NCI-H82 (cell line): ENCODE results near the gene EZH1.
A peak's percentile ranks its signal among the peaks of the same experiment; 100 is the strongest.

ENCODE experiments used
- DNase-seq: peaks from one replicate; lab custom pipeline; 2025; lab: John Stamatoyannopoulos, UW

EZH1 gene

DNA sequence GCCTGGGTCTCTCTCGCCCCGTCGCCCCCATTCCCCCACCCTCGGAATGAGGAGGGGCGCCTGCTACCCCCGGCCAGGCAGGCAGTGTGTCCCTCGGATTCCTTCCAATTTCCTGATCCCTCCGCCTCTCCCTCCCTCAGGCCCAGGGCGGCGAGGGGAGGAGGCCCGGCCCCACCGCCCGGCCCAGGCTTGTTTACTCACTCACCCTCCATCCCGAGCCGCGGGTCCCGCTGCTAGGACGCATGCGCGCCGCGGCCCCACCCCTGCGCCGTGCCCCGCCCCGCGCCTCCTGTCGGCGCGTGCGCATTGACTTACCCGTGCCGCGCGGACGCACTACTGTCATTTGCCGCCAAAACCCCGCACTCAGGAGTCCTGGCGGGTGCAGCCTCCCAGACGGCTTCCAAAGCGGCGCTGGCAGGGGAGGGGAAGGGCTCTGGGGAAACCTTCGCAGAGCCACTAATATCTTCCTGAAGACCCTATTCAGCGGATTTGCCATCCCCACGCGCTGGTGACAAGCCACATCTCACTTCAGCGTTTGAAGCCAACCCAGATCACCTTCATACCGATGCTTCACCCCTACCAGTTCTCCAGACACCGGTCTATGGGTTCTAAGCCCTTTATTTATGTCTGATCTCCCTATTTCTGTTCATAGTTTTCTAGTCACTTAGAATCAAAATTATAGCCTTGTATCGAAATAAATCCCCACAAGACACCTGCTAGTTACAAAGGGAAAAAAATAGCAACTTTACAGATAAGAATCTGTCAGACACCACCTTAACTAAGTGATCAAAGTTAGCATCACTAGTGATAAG, at the start of gene EZH1:
TSS of gene EZH1 (minus strand) at position 235 of the 812 bp plus-strand sequence. CDS start 16,099 bp downstream, outside the sequence.
- DNase-seq: peak; percentile 98

DNA sequence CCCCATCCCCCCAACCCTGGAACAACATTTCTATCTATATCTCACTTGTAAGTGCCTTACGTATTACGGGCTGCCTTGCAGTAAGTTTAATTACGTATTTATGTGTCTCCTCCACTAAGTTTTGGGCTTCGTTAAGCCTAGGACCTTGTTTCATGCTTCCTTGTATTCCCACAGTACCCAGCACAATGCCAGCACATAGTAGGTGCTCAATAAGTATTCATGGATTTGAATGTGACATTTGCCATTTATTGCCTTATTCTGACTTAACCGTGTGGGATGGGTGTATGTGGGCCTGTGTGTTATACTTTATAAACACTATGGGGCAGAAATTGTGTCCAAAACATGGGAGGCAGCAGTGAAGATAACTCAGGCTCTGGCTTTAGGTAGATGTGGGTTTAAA, 47.7 kb upstream of the EZH1 start:
- no peak for DNase-seq

DNA sequence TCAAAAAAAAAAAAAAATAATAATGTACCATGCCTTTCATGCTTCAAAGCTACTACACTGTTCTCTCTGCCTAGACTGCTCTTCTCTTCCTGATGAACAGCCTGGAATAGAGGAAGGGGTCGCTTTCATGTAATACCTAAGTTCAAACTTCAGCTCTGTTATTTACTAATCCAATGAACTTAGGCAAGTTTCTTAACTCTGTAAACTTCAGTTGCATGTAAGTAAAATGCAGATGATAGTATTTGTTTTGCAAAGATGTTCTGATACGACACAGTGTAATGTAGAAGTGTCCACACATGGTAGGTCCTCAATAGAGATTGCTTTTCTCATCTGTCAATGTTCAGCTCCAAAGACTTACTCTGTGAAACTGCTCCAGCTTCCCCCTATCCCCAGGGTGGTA, 47.1 kb upstream of the EZH1 start:
- no peak for DNase-seq

DNA sequence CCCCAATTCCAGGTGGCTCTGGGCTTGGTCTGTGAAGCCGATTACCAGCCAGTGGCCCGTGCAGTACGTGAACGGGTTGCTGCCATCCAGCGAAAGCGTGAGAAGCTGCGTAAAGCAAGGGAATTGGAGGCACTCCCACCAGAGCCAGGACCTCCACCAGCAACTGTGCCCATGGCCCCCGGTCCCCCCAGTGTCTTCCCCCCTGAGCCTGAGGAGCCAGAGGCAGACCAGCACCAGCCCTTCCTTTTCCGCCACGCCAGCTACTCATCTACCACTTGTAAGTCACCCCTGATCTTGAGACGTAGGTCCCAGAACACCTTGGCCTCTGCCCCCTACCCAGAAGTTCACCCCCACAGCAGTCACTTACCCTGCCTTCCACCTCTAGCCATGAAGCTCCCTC, 42.4 kb upstream of the EZH1 start:
- DNase-seq: no peak

DNA sequence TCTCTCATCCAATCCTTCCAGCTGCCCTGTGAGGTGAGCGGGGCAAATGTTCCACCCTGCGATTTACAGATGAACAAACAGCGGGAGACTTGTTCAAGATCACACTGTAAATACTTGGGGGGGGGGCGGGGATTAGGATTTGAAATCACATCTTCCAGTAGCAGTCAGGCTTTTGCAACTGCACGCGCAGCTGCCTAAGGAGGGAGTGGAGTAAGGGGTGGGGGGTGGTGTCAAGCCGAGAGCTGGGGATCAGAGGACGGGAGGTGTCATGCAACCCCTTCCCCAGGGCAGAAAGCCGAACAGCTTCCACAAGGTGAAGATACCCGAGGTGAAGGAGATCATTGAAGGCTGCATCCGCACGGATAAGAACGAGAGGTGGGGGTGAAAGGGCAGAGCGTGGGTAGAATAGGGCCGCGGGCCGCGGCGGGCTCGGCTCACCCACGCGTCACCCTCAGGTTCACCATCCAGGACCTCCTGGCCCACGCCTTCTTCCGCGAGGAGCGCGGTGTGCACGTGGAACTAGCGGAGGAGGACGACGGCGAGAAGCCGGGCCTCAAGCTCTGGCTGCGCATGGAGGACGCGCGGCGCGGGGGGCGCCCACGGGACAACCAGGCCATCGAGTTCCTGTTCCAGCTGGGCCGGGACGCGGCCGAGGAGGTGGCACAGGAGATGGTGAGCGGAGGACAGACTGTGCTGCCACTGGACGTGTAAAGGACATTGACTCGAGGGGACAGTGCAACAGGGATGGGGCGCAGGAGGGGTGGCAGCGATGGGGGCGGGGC, 40.2 kb upstream of the EZH1 start:
- peak; percentile 64 for DNase-seq

DNA sequence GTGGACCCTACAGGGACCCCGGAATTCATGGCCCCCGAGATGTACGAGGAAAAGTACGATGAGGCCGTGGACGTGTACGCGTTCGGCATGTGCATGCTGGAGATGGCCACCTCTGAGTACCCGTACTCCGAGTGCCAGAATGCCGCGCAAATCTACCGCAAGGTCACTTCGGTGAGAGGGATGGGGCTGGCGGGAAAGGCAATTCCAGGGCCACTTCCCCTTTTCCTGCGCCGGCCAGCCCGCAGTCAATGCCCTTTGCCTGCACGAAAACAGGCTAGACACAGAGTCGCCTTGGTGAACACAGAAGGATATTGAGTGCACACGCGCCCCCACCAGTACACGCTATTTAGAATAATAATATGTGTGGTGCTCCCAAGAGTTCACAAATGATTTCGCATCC, 39.6 kb upstream of the EZH1 start:
- no peak for DNase-seq

DNA sequence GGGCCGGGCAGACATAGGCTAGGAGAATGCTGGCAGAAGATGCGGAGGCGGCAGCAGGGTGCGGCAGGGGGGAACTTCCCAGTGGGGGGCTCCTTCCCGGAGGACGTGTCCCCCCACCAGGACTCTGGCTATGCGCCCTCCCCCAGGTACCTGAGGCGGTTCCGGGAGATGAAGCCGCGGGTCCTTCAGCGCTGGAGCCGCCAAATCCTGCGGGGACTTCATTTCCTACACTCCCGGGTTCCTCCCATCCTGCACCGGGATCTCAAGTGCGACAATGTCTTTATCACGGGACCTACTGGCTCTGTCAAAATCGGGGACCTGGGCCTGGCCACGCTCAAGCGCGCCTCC, 38.9 kb upstream of the EZH1 start:
- DNase-seq: no peak

DNA sequence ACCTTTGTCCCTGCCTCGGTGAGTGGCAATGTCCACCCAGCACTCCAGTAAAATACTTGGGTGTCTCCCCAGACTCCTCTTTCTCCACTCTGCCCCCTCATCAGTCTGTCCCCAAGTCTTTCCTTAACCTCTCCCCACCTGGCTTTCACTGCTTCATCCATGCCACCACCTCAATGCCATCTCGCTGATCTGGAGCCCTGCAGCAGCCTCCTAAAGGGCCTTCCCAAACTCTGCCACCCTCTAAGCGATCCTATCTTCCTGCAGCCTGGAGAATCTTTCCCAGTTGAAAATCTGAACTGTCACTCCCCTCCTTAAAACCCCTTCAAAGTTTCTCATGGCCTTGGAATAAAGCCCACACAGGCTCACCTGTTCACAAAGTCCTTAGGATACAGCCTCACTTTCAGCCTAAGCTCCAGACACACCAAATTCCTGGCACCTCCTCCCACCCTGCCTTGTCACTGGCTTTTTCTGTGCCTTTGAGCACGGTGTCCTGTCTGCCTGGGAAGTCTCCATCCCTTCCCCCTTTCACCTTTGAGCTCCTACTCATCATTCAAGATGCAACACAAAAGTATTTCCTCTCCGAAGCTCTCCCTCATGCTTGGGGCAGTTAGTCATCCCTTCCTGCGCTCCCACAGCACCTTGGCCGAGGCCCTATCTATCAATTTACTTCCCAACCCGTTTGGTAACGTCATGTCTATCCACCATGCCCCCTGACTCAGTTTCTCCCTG, 38.4 kb upstream of the EZH1 start:
- DNase-seq: no peak

DNA sequence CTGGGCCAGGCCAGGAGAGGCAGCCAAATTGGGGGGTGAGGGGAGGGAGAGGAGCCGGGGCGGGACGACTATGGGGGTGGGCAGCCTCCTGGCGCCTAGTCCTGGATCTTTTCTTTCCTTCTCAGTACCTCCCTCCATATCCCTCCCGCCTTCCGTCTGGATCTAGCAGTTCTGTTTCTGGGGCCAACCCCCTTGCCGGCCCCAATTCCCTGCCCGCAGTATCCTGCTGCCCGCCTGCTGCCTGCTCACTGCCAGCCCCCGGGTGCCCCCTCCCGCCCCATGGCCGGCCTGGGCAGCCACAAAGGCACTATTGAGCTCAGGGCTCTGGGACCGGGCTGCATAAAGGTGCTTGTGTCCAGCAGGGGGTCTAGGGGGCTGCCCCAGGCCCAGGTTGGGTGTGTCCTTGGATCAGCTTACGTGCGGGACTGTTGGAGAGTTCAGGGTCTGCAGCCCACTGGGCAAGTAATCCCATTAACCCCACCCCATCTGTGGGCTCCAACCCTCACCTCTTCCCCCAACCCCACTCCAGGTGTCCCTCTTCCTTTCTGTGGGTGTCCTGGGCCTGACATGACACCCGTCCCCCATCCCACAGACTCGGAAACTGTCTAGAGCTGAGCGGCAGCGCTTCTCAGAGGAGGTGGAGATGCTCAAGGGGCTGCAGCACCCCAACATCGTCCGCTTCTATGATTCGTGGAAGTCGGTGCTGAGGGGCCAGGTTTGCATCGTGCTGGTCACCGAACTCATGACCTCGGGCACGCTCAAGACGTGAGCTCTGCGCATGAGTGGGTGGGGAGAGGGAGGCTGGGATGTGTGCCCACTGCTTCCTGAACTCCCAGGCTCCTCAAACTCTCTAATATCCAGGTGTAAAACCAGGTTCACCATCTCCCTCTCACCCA, 37.6 kb upstream of the EZH1 start:
- no peak for DNase-seq

DNA sequence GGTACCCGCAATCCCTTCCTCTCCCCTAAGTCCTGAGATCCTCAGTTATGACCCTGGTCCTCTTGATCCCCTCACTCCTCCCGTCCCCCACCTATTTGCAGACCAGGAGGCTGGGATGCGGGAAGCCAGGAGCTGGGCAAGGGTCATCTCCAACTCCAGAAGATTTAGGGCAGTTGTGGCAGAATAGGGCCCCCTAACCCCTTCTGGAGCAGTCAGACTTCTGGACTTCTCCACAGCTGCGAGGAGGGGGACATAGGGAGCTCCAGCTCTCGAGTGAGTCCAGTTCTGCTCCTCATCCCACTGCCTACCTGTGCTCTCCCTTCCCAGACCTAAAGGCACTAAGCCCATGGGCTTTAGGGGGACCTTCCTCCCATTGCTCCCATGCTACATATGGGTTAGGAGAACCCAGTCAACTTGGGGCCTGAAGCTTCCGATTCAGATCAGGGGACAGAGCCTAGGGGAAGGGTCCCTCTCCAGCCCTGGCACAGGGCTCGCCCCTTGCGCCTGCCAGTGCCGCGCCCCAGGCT, 36.9 kb upstream of the EZH1 start:
- DNase-seq: no peak

DNA sequence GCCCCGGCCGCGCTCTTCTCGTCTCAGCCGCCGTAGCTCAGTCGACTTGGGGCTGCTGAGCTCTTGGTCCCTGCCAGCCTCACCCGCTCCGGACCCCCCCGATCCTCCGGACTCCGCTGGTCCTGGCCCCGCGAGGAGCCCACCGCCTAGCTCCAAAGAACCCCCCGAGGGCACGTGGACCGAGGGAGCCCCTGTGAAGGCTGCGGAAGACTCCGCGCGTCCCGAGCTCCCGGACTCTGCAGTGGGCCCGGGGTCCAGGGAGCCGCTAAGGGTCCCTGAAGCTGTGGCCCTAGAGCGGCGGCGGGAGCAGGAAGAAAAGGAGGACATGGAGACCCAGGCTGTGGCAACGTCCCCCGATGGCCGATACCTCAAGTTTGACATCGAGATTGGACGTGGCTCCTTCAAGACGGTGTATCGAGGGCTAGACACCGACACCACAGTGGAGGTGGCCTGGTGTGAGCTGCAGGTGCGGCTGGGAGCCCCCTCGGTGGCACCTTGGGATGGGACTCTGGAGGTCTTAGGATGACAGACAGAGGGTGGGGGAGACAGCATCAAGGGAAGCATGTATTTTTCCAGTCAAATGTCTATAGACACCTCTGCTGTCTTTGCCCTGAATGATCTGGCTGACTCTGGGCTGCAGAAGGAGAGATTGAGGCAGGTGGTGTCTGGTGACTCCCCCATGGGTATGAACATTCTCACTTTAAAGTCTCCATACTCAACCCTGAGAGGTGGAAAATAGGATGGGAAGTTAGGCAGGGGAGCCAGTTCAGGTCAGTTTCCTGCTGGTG, 36.2 kb upstream of the EZH1 start:
- no peak for DNase-seq

DNA sequence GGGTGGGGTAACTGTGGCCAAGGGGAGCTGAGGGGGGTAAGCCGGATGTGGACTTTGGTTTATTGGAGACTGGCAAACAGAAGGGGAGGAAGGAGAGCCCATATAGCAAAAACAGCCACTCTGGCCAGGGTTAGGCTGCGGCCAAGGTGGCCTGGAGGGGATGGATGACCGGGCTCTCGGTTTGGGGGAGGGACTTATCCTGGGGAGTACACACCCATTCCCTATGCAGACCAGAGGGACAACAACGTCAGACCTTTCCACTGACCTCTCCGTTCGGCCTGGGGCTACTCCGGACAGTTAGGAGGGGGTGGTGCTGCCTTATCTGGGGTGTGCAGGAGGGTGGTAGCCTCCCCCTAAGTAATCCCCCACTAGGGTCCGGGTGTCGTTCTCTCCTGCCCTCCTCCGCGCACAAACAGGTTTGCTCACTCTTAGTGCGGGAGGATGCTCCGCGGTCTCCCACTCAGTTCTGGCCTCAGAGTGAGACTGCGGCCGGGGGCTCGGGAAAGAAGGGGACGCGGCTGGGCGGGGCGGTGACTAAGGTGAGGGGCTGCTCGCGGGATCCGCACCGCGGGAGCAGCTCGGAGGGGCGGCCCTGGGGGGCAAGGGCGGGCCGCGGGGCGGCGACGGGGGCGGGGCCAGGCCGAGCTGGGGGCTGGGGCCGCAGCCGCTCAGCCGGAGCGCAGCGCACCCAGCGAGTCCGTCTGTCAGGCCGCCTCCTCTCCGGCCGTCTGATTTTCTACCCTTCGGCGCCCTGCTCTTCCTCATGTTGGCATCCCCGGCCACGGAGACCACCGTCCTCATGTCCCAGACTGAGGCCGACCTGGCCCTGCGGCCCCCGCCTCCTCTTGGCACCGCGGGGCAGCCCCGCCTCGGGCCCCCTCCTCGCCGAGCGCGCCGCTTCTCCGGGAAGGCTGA, 35.4 kb upstream of the EZH1 start, which contains the start of gene WNK4:
TSS of gene WNK4 (plus strand) at position 675 of the 915 bp plus-strand sequence. CDS start at position 764, 89 bp downstream.
- peak; percentile 69 for DNase-seq

DNA sequence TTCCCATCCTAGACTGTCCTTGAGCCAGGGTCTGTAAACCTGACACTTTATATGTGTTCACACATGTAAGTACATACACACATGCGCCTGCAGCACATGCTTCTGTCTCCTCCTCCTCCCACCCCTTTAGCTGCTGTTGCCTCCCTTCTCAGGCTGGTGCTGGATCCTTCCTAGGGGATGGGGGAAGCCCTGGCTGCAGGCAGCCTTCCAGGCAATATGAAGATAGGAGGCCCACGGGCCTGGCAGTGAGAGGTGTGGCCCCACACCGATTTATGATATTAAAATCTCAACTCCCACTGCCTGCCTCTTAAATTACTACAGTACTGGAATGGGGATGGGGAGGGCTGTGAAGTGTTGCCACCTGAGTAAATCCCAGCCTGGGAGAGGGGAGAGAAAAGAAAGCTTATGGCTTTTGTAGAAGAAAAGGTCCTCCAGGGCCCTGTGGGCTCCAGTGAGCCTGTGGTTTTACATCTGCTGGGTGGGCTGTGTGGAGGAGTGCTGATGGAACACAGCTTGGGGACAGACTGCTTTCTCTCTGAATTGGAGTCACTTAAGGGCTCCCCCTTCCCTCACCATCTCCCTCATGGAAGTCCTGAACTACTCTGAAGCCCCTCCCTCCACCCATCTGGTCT, 34.6 kb upstream of the EZH1 start:
- peak; percentile 87 for DNase-seq

DNA sequence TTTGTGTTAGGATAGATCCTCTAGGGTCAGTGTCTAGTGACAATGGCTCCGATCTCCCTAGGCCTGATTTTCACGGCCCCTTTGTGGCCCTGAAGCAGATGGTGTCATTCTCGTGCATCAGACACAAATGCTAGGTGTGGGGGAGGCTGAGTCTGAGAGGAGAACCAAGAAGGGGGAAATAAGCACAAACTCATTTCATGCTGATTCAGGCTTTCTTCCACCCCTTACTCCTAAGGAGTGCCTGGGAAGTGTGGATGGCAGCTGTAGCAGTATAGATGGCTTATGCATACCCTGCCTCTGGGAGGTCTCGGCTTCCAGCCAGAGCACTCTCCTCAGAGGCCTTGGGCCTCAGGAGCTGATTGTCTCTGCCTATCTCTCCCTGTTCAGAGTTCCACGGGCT, 33.7 kb upstream of the EZH1 start:
- DNase-seq: no peak

DNA sequence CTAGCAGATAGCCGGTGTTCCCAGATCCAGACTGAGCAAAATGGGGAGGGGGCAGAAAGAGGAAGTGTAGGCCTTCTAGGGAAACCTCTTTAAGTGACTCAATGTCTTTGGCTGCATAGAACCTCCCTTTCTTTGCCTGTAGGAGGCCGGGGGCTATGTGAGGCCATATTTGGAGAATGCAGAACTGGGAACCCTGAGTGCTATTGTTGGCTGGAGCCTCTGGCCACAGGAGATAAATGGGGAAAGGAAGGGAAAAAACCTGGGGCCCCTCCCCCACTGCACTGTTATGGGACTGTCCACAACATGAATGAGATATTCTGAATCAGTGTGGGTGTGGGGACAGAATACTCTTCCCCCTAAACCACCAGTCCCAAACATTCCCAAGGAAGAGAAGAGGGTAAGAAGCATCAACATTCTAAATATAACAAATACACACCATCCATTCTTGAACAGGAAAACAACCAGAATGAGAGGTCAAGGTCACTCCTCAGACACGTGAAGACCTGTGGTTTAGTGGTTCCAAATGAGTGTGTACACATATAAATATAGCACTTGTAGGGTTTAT, 30.8 kb upstream of the EZH1 start:
- DNase-seq: no peak

DNA sequence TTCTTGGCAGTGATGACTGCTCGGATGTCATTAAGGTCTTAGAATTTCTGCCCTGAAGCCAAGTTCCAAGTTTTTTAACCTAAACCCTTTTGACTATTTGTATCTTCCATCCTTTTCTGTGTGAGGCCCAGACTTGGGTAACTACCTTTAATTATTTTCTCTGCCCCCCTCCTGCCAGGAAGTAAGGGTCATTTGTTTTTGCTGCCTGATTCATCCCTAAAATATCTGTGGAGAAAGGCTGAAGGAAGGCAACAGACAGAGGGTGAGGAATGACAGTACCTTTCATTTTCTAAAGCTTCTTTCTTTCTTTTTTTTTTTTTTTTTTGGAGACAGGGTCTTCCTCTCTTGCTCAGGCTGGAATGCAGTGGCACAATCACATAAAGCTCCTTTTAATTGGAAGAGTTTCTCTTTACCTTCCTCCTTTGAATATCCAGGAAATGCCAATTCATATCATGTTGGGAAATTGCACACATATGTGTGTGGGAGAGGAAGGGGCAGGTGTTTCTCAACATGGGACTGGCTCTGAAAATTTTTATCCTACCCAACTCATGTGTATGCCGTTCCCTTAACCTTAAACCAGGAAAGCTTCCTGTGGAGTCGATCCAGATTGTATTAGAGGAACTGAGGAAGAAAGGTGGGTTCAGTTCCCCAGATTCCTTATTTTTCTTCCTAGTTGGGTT, 29.4 kb upstream of the EZH1 start:
- no peak for DNase-seq

DNA sequence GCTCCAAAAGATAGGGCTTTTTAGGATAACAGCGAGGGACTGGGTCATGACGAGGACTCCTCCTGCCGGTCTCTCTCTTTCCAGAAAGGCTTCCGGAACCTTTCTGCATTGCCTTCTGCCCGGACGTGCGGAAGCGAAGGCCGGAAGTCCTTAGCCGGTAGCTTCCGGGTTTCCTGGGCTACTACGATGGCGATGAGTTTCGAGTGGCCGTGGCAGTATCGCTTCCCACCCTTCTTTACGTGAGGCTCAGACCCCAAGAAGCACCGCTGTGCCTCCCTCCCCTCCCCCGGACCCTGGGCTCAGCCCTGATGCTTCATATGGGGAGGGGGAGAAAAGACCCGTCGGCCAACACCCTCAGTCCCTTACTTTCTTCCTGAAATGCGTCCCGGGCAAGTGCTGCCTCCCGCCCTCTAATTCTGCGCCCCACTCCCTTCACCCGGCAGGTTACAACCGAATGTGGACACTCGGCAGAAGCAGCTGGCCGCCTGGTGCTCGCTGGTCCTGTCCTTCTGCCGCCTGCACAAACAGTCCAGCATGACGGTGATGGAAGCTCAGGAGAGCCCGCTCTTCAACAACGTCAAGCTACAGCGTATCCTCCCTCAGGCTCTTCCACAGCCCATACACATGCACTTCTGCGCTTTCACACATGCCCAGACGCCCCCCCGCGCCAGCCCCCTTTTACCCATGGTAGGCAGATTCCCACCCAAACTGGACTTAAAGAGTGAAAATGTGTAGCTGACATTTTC, 28.6 kb upstream of the EZH1 start, which contains the start of gene VPS25:
TSS of gene VPS25 (plus strand) at position 160 of the 746 bp plus-strand sequence. CDS start at position 187, 27 bp downstream.
- peak; percentile 90 for DNase-seq
